Skeletal muscle tissue (tissue), 4 donors: Measurements from ENCODE around the gene SBF2. TPM values are rescaled to one million over a fixed set of nuclear protein-coding genes. Genes with fewer than 3 reads are reported as not detected.

Experiments
- H3K27ac ChIP-seq: one replicate; pipeline ENCODE4 v1.7.0; 2013; ENCODE audit warnings: mild to moderate bottlenecking, low read depth, low read length, inconsistent platforms
- H3K27me3 ChIP-seq, 3 donors: one replicate each; pipeline ENCODE4 v1.7.0; 2013; ENCODE audit warnings: low read length in 3 of 3; ENCODE audit not compliant: control insufficient read depth in 3 of 3, insufficient read depth in 3 of 3
- H3K36me3 ChIP-seq, 3 donors: one replicate each; pipeline ENCODE4 v1.7.0; 2013; ENCODE audit warnings: low read length in 3 of 3; ENCODE audit not compliant: control insufficient read depth in 3 of 3, insufficient read depth in 3 of 3
- H3K4me1 ChIP-seq, 3 donors: one replicate each; pipeline ENCODE4 v1.7.0; 2013; ENCODE audit warnings: low read length in 3 of 3, mild to moderate bottlenecking in 3 of 3; ENCODE audit not compliant: control insufficient read depth in 3 of 3, insufficient read depth in 3 of 3
- H3K4me3 ChIP-seq, 3 donors: one replicate each; pipeline ENCODE4 v1.7.0; 2013; ENCODE audit warnings: low read length in 3 of 3
- H3K9ac ChIP-seq, 3 donors: one replicate each; pipeline ENCODE4 v1.7.0; 2013; ENCODE audit warnings: low read length in 3 of 3, mild to moderate bottlenecking in 3 of 3, moderate library complexity in 2 of 3, low read depth in 1 of 3
- H3K9me3 ChIP-seq, 3 donors: one replicate each; pipeline ENCODE4 v1.7.0; 2013; ENCODE audit warnings: low read length in 3 of 3; ENCODE audit not compliant: control insufficient read depth in 3 of 3
- total RNA-seq: library from RNA; depleted of rRNA; stranded (reverse); fragments of >200 nt; gene quantifications from one replicate; pipeline ENCODE4 v1.2.3, GENCODE V29; 2014
- donor health status: Osteomylitis.

Gene SBF2
- total RNA-seq, 1 donor from 2014 or later = 34.4 TPM

GRCh38 chr11:9789910-9790309, 504.1 kb downstream of the SBF2 start:
- Histone ChIP-seq H3K27me3 (no peaks in the 10 kb centered on the region), H3K9ac (no peak overlapping the region), H3K4me1 (peaks cover 14 to 15% (median 15%) of the 10 kb centered on the region in 3 donors), H3K9me3 (no peaks in the 10 kb centered on the region), H3K36me3 (peaks cover 6 to 21% (median 14%) of the 10 kb centered on the region in 3 donors), H3K4me3 (no peak overlapping the region), H3K27ac (no peak overlapping the region)

- peaks cover 9 to 22% (median 19%) of the 10 kb centered on the region in 3 donors for H3K36me3 ChIP-seq
- peak overlapping the region; percentile 43 for H3K27ac ChIP-seq
- H3K4me3 ChIP-seq = no peak overlapping the region
- no peaks in the 10 kb centered on the region for H3K9me3 ChIP-seq
- H3K27me3 ChIP-seq = no peaks in the 10 kb centered on the region
- H3K4me1 ChIP-seq = peaks cover 14 to 21% (median 15%) of the 10 kb centered on the region in 3 donors
- peak overlapping the region in 1 of 3 donors; percentile 9 for H3K9ac ChIP-seq
Observed at GRCh38 chr11:9787981-9788521, 506.0 kb downstream of the SBF2 start.

GRCh38 chr11:9787260-9787659, 506.8 kb downstream of the SBF2 start:
- no peak overlapping the region for H3K4me3 ChIP-seq
- no peaks in the 10 kb centered on the region for H3K9me3 ChIP-seq
- peaks cover 14 to 21% (median 15%) of the 10 kb centered on the region in 3 donors for H3K4me1 ChIP-seq
- no peak overlapping the region for H3K27ac ChIP-seq
- H3K36me3 ChIP-seq = peaks cover 9 to 22% (median 19%) of the 10 kb centered on the region in 3 donors
- no peaks in the 10 kb centered on the region for H3K27me3 ChIP-seq
- no peak overlapping the region for H3K9ac ChIP-seq

GRCh38 chr11:9784602-9785315, 509.3 kb downstream of the SBF2 start:
- Histone ChIP-seq H3K4me3 (no peak overlapping the region), H3K9ac (no peak overlapping the region), H3K36me3 (peaks cover 30 to 44% (median 30%) of the 10 kb centered on the region in 3 donors)

GRCh38 chr11:9783986-9784385, 510.0 kb downstream of the SBF2 start:
- no peak overlapping the region for H3K27ac ChIP-seq
- H3K9ac ChIP-seq = no peak overlapping the region
- H3K9me3 ChIP-seq = no peaks in the 10 kb centered on the region
- H3K36me3 ChIP-seq = peaks cover 33 to 49% (median 34%) of the 10 kb centered on the region in 3 donors
- peaks cover 13 to 21% (median 14%) of the 10 kb centered on the region in 3 donors for H3K4me1 ChIP-seq
- no peak overlapping the region for H3K4me3 ChIP-seq
- no peaks in the 10 kb centered on the region for H3K27me3 ChIP-seq

More at GRCh38 chr11:9784602-9785315, 509.3 kb downstream of the SBF2 start:
- Histone ChIP-seq H3K27me3 (no peaks in the 10 kb centered on the region), H3K9me3 (no peaks in the 10 kb centered on the region), H3K4me1 (peaks cover 14 to 21% (median 15%) of the 10 kb centered on the region in 3 donors), H3K27ac (no peak overlapping the region)

- Histone ChIP-seq H3K9ac (no peak overlapping the region), H3K27ac (no peak overlapping the region), H3K27me3 (no peaks in the 10 kb centered on the region), H3K36me3 (peaks cover 29 to 32% (median 30%) of the 10 kb centered on the region in 3 donors), H3K9me3 (peaks cover 0 to 2% (median 0%) of the 10 kb centered on the region in 3 donors), H3K4me1 (peaks cover 0 to 7% (median 0%) of the 10 kb centered on the region in 3 donors), H3K4me3 (no peak overlapping the region)
Observed at GRCh38 chr11:9780929-9781328, 513.1 kb downstream of the SBF2 start.

GRCh38 chr11:9777525-9777924, 516.5 kb downstream of the SBF2 start:
- H3K27me3 ChIP-seq = no peaks in the 10 kb centered on the region
- H3K27ac ChIP-seq = no peak overlapping the region
- no peak overlapping the region for H3K4me3 ChIP-seq
- peaks cover 23 to 28% (median 25%) of the 10 kb centered on the region in 3 donors for H3K36me3 ChIP-seq
- H3K9me3 ChIP-seq = peaks cover 0 to 2% (median 0%) of the 10 kb centered on the region in 3 donors
- H3K4me1 ChIP-seq = peaks cover 0 to 12% (median 11%) of the 10 kb centered on the region in 3 donors
- no peak overlapping the region for H3K9ac ChIP-seq

GRCh38 chr11:9777066-9777465, 517.0 kb downstream of the SBF2 start:
- no peak overlapping the region for H3K27ac ChIP-seq
- peaks cover 23 to 28% (median 25%) of the 10 kb centered on the region in 3 donors for H3K36me3 ChIP-seq
- H3K9me3 ChIP-seq = peaks cover 0 to 2% (median 0%) of the 10 kb centered on the region in 3 donors
- H3K9ac ChIP-seq = no peak overlapping the region
- no peak overlapping the region for H3K4me3 ChIP-seq
- no peaks in the 10 kb centered on the region for H3K27me3 ChIP-seq
- peaks cover 0 to 12% (median 11%) of the 10 kb centered on the region in 3 donors for H3K4me1 ChIP-seq

- Histone ChIP-seq H3K9me3 (peaks cover 0 to 2% (median 0%) of the 10 kb centered on the region in 3 donors), H3K27ac (no peak overlapping the region), H3K27me3 (no peaks in the 10 kb centered on the region), H3K4me3 (no peak overlapping the region), H3K36me3 (peaks cover 18 to 21% (median 20%) of the 10 kb centered on the region in 3 donors), H3K4me1 (peaks cover 0 to 12% (median 11%) of the 10 kb centered on the region in 3 donors), H3K9ac (no peak overlapping the region)
Observed at GRCh38 chr11:9776203-9776602, 517.8 kb downstream of the SBF2 start.

- no peak overlapping the region for H3K4me3 ChIP-seq
- no peaks in the 10 kb centered on the region for H3K27me3 ChIP-seq
- peaks cover 0 to 2% (median 0%) of the 10 kb centered on the region in 3 donors for H3K9me3 ChIP-seq
- peaks cover 3 to 18% (median 13%) of the 10 kb centered on the region in 3 donors for H3K4me1 ChIP-seq
- no peak overlapping the region for H3K9ac ChIP-seq
- H3K27ac ChIP-seq = no peak overlapping the region
- H3K36me3 ChIP-seq = peaks cover 10 to 14% (median 13%) of the 10 kb centered on the region in 3 donors
Observed at GRCh38 chr11:9775398-9775779, 518.6 kb downstream of the SBF2 start.
